GM23248 (cell line): ENCODE data around the gene SNF8.

Experiments
- EZH2 ChIP-seq: fragments of 200-600 bp; sonication (generic); IDR thresholded peaks from 2 replicates; pipeline ENCODE4 v1.6.1; 2018; ENCODE audit warnings: antibody characterized with exemption, mild to moderate bottlenecking; ENCODE audit not compliant: insufficient read depth, poor library complexity, severe bottlenecking
- EZH2phosphoT487 ChIP-seq: fragments of 200-600 bp; sonication (generic); IDR thresholded peaks from 2 replicates; pipeline ENCODE4 v1.6.1; 2018; ENCODE audit warnings: antibody characterized with exemption, moderate library complexity, mild to moderate bottlenecking, low read depth; ENCODE audit not compliant: insufficient read depth

DNA sequence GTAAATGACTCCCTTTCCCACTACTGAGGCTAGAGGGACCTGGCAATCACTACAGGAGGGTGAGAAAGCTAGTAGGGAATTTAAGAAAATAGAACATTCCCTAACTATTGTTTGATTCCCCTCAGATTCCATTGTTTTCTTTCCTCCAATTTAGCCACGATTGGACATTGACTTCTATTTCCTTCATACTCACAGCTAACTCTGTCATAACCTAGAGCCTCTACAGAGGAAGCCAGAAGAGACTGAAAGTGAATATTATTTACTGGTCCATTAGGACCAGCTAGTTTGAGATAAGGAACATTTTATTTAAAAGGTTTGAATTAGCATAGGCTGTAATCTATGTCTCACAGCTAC, 14.9 kb downstream of the SNF8 start:
- TF ChIP-seq EZH2phosphoT487: no peak
- TF ChIP-seq EZH2: no peak
